Measurements from ENCODE around the gene ATG4C.
"Not testable (repeated sequence)": the region's sequence is repeated elsewhere in the genome, so short reads cannot be mapped to it uniquely, and the experiment has no call there.

GRCh38 chr1:62760021-62760782 is 23.7 kb upstream of the ATG4C start:
- TF ChIP-seq CTCF (IDR thresholded peaks at IDR 0.05; ENCODE audit: low read depth, low read length, poor library complexity, severe bottlenecking); EZH2phosphoT487 (IDR thresholded peaks at IDR 0.05; ENCODE audit: borderline replicate concordance, low read length): not testable (repeated sequence)
